NOMO-1 treated with DMSO at 0.1 percent for 48 hours (cell line): Measurements from ENCODE around the gene GYG2.
A peak's percentile ranks its signal among the peaks of the same experiment; 100 is the strongest.
"Not testable (repeated sequence)": the region's sequence is repeated elsewhere in the genome, so short reads cannot be mapped to it uniquely, and the experiment has no call there.

Source experiments
- DNase-seq: peaks from one replicate; lab custom pipeline; 2025; ENCODE audit not compliant: unreplicated experiment; lab: John Stamatoyannopoulos, UW

The GYG2 gene

DNA sequence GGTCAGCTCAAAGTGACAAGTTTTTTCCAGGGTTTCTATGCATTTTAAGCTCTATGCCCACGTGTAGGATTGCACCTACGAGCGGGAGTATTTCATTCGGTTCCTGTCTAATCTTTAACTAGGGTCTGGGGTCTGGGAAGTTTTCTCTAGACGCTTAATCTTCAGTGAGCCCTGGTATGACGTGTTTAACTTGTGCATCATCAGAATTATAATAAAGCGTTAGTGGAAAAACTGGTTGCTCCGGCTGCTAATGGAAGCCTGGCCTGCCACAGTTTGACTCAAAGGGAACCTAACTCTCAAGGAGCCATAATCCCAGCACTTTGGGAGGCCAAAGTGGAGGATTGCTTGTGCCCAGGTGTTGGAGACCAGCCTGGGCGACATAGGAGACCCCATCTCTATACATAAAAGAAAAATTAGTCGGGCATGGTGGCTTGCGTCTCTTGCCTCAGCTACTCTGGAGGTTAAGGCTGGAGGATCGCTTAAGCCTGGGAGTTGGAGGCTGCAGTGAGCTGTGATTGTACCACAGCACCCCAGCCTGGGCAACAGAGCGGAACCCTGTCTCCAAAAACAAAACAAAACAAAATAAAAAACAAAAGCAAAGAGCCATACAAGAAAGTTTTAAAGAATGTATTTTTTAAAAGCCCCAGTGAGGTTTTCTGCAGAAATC is 70.2 kb downstream of the GYG2 start:
- no peak for DNase-seq

DNA sequence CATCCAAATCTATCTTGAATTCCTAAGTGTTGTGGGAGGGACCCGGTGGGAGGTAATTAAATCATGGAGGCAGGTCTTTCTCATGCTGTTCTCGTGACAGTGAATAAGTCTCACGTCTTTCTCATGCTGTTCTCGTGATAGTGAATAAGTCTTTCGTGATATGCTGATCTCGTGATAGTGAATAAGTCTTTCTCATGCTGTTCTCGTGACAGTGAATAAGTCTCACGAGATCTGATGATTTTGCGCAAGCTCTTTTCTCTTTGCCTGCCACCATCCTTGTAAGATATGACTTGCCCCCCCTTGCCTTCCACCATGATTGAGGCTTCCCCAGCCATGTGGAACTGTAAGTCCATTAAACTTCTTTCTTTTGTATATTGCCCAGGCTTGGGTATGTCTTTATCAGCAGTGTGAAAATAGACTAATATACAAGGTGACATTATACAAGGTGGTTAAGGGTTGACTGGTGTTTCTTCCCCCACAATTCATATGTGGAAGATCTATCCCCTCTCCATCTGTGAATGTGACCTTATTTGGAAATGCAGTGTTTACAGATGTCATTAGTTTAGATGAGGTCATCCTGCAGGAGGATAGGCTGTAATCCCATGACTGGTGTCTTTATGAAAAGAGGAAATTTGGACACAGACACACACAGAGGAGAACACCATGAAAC is 72.8 kb downstream of the GYG2 start:
- DNase-seq: no peak

DNA sequence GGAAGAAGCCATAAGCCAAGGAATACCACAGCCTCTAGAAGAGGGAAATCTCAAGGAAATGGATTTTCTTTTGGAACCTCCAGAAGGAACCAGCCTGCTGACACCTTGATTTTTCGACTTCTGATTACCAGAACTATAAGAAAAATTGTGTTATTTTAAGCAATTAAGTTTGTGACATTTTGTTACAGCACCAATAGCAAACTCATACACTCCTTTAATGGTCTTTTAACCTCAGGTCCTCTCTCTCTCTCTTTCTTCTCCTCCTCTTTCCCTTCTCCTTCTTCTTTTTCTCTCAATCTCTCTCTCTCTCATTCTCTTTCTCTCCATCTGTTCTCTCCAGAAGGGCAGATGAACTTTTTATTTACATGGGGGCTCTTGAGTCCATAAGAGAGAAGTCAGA is 74.1 kb downstream of the GYG2 start:
- no peak for DNase-seq

DNA sequence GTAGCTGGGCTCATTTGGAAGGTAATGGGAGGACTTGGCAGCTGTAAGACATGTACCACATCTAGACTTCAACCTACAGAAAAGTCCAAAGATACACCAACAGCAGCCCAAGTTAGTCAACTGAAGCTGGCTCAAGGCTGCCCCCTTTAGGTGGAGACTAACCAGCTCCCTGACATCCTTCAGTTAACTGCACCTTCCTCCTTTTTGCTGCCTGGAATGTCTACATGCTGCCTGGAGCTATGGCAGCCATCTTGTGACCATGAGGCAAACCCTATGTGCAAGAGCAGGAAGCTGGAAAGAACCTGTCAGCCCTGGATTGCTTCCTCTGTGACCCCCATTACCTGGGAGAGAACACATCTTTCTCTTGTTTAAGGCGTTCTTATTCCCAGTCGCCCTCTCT is 74.6 kb downstream of the GYG2 start:
- DNase-seq: no peak

DNA sequence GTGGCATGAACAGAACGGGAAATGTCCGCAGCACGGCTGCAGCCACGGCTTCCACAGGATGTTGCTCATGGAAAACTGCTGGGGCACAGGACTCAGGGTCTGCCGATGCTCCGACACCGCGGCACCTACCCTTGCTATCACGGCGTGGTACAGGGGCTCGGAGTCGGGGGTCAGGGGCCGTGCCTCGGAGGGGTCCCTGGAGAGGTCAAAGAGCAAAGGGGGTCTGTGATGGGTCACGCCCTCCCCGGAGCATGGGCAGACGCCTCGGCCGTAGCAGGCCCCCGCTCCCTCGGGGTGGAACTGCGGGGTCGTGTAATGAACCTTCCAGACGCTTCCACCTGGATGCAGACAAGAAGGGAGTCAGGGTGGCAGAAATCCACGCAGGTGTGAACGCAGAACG is 78.6 kb downstream of the GYG2 start:
- DNase-seq: no peak

DNA sequence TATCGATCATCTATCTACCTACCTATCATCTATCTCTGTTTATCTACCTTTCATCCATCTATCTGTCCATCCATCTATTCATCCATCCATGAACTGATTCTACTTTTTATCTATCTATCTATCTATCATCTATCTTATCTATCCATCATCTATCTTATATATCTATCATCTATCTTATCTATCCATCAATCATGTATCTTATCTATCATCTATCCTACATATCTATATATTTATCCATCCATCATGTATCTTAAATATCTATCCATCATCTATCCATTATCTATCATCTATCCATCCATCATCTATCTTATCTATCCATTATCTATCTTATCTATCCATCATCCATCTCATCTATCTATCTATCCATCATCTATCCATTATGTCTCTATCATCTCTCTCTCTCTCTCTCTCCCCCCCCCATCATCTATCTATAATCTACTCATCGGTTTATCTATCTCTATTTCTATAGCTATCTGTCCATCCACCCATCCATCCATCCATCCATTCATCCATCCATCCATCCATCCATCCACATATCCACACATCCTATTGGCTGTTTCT is 79.5 kb downstream of the GYG2 start:
- no peak for DNase-seq

DNA sequence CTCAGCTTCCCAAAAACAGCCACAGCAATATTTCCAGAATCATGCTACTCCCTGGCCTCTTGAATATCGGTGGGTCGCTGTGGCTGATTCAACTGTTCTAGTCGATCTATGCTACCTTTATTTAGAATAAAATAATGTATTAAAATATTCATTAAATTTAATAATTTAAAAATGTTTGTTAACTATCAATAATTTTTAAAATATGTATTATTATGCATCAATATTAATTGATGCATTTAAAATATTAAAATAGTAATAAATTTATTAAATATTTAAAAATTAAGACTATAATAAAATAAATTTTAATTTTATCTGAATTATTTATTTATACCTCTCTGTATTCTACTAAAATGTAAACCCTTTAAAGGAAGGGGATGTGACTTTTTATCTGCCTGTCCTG is 81.4 kb downstream of the GYG2 start:
- DNase-seq: no peak

DNA sequence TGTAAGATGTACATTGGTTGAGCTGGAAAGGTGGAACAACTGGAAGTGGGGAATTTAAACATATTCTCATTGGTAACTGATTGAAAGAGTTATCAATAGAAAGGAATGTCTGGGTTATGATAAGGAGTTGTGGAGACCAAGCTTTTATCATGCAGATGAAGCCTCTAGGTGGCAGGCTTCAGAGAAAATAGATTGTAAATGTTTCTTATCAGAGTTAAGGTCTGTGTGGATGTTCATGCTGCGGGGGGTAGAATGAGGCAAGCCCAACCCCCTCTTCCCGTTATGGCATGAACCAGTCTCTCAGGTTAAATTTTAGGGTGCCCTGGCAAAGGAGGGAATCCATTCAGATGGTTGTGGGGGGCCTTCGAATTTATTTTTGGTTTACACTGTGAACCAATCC is 84.4 kb downstream of the GYG2 start:
- no peak for DNase-seq

DNA sequence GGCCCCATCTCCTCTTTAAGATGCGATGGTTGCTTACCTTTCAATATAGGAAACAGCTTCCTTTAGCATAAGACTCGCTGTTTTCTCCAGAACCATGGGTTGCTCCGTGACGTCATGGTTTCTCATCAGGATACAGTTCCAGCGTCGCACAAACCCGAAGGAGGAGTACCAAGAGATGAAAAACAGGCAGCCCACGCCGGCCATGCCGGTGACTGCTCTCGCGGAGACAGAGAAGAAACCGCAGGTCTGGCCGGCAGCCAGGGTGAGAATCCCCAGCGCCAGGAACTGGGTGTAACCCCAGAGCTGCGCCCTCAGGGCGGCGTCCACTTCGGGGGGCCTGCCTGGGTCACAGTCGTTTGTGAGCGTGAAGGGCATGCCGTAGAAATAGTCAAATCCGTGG is 89.0 kb downstream of the GYG2 start:
- DNase-seq: no peak

DNA sequence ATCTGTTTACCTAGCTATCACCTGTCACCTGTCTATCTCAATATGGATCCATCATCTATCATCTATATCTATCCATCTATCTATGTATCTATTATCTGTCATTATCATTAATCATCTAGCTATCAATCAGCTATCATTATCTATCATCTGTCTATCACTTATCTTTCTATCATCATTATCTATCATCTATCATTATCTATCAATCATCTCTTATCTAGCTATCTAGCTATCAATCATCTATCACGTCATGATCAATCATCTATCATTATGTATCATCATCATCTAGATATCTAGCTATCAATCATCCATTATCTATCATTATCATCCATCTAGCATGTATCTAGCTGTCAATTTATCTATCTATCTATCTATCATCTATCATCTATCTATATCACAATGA is 92.5 kb downstream of the GYG2 start:
- no peak for DNase-seq

DNA sequence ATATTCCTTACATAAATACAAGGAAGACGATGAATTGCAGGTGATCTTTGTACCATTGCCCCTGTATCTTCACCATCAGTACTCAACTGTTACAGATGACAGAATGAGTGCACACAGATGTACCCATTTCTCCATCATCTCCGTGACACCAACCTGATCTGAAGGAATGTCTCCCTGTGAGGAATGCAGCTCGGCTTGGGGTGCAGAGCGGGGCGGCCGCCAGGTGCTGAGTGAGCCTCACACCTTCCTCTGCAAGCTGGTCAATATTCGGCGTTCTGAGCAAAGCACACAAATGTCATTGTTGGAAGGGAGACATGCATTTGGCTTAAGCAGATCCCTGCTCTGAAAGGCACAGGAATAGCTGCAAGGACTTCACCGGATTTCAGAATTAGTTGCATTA is 93.0 kb downstream of the GYG2 start:
- DNase-seq: no peak

DNA sequence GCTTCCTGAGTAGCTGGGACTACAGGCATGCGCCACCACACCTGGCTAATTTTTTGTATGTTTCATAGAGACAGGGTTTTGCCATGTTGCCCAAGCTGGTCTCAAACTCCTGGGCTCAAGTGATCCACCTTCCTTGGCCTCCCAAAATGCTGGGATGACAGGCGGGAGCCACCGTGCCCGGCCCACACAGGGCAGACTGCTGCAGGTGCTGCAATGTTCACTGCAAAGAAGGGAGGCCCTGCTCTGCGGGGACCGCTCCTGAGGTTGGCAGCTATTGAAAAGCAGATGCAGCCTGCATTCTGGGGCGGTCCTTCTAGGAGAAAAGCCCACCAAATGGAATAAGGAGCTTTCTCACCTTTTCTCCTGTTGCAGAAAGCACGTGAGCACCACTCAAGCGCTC is 95.4 kb downstream of the GYG2 start:
- DNase-seq: no peak

DNA sequence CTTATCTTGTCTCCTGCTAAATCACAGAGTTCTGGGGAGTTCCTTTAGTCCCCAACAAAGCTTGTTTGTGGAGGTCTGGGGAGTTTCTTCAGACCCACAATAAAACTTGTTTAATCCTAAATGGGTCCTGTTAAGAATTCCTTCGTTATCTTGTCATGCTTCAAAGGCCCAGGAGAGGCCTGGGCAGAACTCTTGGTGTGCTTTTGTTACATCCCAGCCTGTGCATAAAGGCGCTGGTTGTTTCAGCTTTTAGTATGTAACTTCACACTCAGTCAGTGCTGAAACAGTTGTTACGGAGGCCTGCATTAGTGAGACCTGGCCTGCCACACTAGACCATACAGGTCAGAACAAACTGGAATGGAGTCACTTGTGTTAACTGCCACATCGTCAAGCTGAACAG is 97.5 kb downstream of the GYG2 start:
- DNase-seq: not testable (repeated sequence)

DNA sequence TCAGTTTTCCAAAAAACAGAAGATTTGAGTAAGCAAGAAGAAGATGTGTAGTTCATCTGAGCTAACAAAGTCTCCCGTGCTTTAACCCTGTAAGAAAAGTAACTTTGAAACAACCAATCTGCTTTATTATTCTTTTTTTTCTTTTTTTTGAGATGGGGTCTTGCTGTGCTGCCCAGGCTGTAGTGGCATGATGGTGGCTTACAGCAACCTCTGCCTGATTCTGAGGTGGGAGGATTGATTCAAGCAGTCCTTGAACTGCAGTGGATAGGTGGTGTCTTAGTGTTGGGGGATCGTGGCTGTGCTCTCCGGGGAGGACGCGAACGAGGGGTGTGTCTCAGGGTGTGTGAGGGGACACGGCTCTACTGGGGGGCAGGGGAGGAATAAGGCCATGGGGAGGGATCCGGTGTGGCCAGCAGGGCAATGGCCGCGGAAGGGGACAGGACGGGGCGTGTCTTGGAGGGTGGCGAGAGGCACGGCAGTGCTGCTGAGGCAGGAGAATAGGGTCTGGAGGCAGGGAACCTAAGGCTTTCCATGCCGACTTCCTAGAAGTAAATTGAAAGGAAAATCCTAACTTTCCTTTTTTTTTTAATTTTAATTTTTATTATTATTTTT is 98.0 kb downstream of the GYG2 start:
- DNase-seq: no peak

DNA sequence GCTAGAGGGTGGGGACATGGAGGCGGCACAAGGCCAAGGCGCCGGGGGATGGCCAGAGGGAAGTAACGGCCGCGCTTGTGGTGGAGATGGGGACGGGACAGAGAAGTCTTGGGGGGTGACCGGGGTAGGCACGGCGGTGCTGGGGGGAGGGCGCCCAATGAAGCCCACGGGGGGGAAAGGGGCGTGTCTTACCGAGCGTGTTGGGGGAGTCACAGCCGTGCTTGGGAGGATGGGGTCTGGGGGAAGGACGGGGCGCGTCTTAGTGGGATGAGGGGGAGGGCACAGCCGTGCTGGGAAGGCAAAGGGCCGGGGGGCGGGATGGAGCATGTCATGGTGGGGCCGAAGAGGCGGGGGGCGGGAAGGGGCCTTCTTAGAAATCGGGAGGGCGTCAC is 99.5 kb downstream of the GYG2 start:
- DNase-seq: peak; percentile 75

DNA sequence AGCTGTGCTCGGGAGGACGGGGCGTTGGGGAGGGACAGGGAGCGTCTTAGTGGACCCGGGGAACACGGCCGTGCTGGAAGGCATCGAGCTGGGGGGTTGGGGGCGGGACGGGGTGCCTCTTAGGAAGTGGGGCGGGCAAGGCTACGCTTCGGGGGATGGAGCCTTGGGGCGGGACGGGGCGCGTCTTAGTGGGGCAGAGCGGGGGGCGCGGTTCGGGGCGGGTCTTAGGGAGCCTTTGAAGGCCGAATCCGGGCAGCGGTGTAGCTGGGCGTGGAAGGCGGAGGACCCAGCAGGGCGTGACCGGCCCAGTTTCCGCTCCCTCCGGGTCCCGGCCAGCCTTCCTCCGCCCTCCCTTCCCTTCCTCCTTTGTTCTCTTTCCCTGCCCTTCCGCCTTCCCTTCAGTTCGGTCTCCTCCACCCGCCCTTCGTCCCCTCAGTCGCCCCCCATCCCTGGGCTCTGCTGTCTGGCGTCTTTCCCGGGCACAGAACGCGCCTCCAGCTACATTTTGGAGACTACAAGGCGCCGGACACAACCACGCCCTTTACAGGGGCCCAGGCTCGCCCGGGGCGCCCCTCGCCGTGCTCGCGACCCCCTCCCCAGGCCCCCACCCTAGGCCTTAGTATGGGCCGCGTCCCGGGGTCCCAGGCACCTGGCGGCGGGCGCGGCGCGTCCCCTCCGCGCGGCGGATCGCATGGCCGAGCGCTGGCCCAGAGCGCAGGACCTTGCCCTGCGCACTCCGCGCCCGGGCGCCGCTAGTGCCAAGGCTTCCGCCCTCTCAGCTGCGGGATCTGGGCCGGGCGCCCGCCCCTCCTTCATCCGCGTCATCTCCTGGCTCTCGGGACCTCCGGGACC is 100.1 kb downstream of the GYG2 start, which contains the start of gene ARSD:
Gene ARSD (minus strand): TSS at position 757 of the 852 bp plus-strand sequence. CDS start 64 bp downstream, at position 693.
- DNase-seq: peak; percentile 97

DNA sequence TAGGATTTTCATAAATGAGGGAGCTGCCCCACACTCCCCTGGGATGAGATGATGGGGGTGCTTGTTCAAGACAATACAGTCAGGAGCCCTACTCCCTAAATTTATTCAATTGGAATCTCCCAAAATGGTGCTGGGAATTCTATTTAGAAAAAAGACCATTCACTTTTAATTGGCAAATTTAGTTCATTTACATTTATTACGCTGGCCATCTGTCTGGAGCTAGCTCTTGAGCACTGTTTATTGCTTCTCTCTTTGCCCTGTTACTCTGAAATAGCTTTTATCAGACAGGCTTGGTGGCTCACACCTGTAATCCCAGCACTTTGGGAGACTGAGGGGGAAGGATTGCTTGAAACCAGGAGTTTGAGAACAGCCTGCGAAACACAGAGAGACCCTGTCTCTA is 102.4 kb downstream of the GYG2 start:
- no peak for DNase-seq

DNA sequence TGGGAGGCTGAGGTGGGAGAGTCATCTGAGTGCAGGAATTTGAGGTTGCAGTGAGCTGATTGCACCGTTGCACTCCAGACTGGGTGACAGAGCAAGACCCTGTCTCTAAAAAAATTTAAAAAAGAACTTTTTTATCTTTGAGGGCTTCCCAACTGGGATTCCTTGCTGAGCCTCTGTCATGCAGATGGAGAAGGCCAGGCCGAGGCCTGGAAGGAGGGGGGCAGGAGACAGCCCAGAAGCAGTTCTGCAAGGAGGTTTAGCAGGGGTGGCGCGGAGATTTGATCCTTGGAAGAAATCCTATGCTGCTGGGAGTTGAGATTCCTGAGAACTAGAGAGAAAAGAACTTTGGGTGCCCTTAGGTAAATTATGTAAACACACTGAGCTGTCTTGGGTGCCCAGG is 102.9 kb downstream of the GYG2 start:
- DNase-seq: no peak
